ENCODE results near the gene SUN1.
"Not testable (repeated sequence)": the region's sequence is repeated elsewhere in the genome, so short reads cannot be mapped to it uniquely, and the experiment has no call there.

SUN1 gene

DNA sequence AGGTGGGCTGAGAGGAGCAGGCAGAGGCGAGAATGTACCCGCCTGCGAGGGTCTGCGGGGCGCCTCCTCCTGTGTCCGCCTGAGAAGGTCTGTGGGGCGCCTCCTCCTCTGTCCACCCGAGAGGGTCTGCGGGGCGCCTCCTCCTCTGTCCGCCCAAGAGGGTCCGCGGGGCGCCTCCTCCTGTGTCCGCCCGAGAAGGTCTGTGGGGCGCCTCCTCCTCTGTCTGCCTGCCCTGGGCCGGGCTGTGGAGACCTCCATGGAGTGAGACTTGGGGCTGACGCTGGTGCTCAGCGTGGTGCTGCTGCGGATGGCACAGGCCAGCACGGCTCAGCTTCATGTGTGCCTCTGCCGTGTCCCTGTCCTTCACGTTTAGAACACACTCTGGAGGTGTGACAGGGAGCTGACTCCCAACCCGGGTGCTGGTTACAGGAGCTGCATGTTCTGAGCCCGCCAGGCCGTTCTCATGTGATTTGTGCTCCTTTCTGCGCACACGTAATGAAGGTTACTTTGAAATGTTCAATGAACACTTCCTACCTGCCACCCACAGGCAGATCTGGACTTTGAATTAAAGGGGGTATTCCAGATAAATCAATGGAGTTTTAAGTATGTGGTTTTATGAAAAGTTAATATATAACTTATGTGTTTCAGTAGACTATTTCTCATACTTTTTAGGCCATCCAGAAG is 23.6 kb downstream of the SUN1 start:
- DNase-seq (ENCODE audit: low spot score) (no peak), FAIRE-seq (no peak)

DNA sequence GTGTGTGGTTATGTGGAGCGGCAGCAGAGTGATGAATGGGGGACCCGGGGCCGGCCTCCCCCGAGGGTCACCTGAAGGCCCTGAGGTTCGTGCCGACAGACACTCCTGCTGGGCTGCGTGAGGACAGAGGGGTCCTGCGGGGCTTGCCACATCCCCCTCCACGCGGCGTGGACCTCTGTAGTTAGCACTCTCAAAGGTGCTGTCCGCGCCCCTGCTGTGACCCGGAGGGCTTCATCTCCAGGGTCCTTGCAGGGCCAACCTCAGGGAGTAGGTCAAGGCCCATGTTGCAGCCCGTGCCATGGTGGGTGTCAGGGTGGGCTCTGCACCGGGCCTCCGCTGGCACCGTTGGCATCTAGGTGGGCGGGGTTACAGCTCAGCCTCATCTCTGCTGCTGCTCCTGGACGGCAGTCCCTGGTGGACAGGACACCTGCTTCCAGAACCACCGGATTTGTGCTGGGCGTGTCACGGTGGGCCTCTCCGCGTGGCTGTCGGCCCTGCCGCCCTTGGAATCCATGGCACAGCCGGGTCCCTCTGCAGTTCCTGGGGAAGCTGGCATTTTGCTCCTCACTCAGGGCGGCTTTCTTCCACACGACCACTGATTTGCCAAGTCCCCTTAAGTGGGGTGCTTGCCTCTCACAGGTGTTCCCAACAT is 24.3 kb downstream of the SUN1 start:
- FAIRE-seq (peak; percentile 32), DNase-seq (ENCODE audit: low spot score) (no peak)

DNA sequence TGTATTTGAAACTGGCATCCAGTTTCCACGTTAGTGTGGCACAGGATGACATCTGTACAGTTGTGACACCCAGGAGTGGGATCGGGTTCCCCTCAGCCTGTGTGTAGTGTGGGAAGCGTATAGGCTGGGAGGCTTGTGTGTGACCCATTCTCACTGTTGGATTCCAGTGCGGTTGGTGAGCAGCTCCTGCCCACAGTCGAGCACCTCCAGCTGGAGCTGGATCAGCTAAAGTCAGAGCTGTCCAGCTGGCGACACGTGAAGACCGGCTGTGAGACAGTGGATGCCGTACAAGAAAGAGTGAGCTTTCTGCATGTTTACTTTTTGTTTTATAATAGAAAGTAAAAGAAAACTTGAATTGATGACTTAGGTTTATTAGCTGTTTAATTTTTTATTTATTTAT is 25.4 kb downstream of the SUN1 start:
- FAIRE-seq (no peak), DNase-seq (ENCODE audit: low spot score) (no peak)

DNA sequence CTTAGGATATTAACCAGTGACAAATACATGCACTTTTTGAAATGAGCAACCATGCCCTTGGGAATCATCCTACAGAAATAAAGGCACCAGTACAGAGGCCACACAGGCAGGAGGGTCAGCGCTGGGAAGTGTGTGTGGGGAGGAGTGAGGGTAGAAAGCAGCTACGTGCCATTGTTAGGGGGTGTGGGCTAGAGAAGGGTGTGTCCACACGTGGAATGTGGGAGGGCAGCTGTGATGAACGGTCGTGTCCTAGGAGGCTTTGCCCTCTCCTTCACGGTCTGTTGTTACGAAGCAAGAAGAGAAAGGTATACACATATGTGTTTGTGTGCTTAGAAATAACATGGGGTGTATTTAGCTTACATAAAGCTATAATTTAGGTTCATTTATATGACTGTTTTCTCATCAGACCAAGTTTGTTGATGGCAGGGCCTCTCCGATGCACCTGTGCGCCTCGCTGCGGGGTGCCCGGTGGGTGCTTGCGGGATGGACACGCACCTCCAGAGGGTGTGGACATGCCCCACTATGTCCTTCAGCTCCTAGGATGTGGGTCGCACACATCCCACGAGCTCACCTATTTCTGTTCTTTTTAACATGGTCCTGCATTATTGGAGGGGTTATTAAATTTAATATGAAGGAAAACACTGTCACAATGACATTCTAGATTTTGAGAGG is 27.2 kb downstream of the SUN1 start:
- no peak for DNase-seq (ENCODE audit: low spot score)
- no peak for FAIRE-seq

DNA sequence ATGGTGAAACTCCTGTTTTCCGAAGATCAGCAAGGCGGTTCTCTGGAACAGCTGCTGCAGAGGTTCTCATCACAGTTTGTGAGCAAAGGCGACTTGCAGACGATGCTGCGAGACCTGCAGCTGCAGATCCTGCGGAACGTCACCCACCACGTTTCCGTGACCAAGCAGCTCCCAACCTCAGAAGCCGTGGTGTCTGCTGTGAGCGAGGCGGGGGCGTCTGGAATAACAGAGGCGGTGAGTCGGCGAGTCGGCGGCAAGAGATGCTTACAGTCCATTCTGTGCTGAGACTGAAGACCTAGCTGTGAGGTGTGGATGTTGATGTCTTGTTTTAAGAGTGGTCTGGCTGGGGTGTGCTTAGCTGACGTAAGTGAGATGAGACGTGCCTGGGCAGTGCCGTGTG is 27.9 kb downstream of the SUN1 start:
- DNase-seq (ENCODE audit: low spot score), result no peak
- FAIRE-seq, result peak; percentile 27

DNA sequence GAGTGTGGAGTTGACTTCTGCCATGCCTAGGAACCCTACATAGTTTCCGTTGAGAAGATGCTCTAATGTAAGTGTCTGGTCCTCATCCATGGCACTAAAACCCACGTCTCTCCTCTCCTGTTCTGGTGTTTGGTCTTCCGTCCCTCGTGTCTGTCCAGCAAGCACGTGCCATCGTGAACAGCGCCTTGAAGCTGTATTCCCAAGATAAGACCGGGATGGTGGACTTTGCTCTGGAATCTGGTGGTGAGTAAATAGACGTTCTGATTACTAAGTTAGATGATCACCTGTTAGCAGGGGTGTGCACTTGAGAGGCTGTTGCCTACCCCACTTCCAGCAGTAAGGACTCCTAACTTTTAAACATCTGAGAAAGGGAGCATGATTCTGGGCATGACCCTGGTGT is 28.9 kb downstream of the SUN1 start:
- FAIRE-seq, result peak; percentile 77
- no peak for DNase-seq (ENCODE audit: low spot score)

DNA sequence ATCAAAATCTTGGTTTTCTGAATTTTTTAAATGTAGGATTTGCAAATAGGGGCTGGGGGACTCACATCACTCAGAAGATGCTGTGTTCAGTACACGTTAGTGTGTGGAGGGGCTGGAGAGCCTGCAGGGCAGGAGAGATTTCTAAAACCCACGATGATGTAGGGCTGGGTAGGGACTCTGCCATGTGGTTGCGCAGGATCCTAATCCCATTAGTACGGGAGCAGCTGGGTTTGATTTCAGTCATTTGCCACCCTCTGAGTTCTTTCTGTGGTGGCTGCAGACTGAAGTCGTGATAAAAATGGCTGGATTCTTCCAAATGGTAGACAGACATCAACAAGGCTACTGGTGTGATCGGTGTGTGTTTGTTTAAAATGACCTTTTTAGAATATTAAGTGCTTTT is 29.9 kb downstream of the SUN1 start:
- FAIRE-seq, result peak; percentile 52
- DNase-seq (ENCODE audit: low spot score), result no peak

DNA sequence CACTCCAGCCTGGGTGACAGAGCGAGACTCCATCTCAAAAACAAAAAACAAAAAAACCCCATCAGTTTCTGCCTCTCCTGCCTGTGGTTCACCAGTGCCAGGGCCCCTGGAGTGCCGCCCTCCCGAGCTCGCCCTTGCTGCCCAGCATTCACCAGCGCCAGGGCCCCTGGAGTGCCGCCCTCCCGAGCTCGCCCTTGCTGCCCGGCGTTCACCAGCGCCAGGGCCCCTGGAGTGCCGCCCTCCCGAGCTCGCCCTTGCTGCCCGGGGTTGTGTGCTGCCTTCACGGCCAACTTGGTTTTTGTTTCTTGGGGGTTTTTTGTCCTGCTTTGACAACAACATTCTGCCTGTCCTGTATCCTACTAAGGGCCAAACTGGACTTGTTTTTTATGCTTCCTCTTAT is 30.8 kb downstream of the SUN1 start:
- no peak for DNase-seq (ENCODE audit: low spot score)
- no peak for FAIRE-seq

DNA sequence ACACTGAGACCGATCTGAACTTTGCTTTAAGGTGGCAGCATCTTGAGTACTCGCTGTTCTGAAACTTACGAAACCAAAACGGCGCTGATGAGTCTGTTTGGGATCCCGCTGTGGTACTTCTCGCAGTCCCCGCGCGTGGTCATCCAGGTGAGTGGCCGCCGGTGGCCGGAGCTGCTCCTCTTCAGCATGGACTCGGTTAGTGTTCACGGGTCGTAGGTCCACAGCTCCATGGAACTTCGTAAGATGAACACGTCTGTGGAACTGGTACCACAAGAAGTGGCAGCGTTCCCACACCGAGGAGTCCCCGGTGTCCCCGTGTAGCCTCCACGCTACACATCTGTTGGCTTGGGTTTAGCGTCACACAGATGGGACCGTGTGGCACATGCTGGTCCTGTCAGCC is 33.6 kb downstream of the SUN1 start:
- no peak for FAIRE-seq
- no peak for DNase-seq (ENCODE audit: low spot score)

DNA sequence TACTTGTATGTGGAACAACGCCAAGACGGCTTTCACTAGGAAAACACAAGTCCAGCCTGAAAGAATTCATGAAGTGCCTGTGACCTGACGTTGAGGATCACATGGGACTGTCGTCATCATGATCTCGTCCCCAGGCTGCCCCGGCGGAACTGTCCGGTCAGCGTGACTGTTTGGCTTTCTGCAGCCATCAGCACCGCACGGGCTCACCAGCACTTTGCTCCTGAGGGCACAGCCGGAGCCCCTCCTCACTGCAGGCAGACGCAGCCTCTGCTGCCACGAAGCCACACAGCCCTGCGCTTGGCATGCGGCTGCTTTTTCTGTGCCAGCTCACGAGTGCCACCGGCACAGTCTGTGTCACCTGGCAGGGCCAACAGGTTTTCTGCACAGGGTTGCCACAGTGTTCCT is 34.7 kb downstream of the SUN1 start:
- peak; percentile 94 for FAIRE-seq
- no peak for DNase-seq (ENCODE audit: low spot score)

DNA sequence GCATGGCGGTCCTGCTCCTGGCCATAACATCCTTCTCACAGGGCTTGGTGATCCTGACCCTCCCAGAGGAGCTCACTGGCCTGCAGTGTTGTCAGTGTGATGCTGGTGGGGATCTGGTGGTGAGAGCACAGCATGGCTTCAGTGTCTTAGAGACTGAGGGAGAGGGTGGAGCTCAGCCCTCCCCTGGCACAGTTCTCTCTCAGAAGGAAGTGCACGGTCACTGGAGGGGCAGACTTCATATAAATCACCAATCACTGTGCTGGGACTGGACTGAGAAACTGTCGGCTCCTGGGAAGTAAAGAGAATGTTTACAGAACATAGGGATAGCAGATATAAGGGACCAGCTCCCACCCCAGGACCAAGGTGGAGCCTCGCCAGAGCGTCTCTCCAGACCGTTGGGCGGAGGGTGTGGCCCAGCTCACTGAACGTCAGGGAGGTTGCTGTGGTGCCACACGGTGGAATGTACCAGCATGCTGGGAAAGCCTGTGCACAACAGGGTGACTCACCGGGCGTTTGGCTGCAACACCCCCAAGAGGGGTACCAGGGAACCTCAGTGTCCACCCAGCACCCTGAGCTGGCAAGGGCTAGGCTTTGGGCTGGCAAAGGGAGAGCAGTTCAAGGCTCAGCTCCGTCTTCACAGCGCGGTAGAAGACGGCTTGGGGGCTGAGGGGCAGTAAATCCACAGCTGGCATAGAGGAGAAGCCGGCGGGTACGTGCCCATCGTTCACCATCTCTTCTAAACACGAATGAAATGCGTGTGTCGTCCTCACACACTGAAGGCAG is 35.3 kb downstream of the SUN1 start:
- FAIRE-seq (no peak), DNase-seq (ENCODE audit: low spot score) (no peak)

DNA sequence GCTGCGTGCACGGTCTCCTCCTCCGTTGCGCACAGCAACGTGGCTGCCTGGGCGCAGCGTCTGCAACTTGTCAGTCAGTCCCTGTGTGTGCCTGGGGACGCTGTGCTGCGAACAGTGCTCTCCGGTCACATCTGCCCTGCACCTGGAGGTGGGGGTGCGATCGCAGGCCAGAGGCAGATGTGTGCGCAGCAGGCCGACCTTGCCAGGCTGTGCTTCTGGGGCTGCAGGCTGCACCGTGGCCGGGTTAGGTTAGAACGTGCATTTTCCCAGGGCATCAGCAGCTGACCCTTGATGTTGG is 35.9 kb downstream of the SUN1 start:
- DNase-seq (ENCODE audit: low spot score), result no peak
- peak; percentile 42 for FAIRE-seq

DNA sequence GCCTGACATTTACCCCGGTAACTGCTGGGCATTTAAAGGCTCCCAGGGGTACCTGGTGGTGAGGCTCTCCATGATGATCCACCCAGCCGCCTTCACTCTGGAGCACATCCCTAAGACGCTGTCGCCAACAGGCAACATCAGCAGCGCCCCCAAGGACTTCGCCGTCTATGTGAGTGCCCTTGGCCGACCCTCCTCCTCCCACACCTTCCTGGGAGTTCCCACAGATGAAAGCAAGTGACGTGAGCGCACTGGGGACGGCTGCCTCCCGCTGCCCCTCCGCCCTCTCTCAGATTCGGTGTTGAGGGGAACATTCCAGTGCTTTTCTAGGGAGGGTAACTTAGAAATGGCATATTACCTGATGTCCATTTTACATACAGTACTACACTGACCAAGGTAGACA is 37.1 kb downstream of the SUN1 start:
- DNase-seq (ENCODE audit: low spot score) (no peak), FAIRE-seq (no peak)

DNA sequence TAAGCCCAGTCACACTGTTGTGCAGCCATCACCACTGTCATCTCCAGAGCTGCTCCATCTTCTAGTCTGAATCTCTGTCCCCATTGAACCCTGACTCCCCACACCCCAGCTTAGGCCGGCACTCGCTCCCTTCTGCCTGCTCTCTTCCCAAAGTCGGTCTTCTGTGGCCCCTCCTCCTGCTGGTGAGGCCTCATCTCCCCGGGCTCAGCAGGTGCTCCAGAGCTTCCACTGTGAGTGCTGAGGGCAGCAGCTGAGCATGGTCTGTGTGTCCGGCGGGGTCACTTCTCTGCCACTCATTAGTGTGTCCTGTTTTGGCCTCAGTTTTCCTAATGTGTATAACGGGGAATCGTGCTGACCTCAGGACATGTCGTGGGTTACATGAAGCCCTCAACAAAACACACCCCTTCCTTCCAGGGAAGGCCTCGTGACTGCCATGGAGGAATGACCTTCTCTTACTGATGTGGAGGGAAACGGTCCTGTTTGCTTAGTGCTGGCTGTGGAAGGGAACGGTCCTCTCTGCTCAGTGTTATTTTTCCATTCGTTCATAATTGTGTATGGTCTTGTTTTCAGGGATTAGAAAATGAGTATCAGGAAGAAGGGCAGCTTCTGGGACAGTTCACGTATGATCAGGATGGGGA is 39.7 kb downstream of the SUN1 start:
- FAIRE-seq, result no peak
- DNase-seq (ENCODE audit: low spot score), result no peak

DNA sequence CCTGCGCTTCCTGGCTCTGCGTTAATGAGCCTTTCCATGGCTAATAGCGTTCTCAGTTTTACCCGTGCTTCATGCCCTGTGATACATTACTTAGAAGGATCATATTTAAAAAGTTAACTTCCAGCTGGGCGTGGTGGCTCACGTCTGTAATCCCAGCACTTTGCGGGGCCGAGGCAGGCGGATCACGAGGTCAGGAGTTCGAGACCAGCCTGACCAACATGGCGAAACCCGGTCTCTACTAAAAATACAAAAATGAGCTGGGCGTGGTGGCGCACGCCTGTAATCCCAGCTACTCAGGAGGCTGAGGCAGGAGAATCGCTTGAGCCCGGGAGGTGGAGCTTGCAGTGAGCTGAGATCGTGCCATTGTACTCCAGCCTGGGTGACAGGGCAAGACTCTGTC is 40.4 kb downstream of the SUN1 start:
- DNase-seq (ENCODE audit: low spot score); FAIRE-seq: not testable (repeated sequence)

DNA sequence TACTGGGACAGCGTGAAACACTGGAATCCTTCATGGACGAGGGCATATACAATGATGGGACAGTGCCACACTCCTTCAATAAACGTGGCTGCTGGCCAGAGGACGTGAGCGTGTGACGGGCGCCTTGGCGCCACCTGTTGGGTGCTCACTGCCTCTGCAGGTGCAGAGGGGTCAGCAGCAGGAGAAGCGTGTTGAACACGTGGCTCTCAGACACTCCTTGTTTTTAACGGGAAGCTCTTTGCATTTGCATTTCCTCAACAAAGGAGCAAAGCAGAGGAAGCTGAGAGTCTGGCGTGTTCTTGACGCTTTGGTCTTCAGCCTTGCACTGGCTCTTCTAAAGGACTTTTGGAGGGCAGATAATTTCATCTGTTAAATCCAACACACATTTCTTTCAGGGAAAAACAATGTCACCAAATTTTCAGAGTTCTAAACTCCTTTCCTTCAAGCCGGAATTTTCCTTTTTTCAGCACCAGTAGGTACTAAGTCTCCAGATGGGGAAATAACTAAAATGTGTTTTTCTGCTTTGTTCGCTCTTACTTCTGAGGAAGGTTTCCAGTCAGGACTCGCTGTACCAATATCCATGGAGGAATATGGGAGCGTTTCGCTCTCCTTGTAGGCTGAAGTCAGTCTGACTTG is 41.2 kb downstream of the SUN1 start:
- DNase-seq (ENCODE audit: low spot score) (peak; percentile 92), FAIRE-seq (peak; percentile 65)

DNA sequence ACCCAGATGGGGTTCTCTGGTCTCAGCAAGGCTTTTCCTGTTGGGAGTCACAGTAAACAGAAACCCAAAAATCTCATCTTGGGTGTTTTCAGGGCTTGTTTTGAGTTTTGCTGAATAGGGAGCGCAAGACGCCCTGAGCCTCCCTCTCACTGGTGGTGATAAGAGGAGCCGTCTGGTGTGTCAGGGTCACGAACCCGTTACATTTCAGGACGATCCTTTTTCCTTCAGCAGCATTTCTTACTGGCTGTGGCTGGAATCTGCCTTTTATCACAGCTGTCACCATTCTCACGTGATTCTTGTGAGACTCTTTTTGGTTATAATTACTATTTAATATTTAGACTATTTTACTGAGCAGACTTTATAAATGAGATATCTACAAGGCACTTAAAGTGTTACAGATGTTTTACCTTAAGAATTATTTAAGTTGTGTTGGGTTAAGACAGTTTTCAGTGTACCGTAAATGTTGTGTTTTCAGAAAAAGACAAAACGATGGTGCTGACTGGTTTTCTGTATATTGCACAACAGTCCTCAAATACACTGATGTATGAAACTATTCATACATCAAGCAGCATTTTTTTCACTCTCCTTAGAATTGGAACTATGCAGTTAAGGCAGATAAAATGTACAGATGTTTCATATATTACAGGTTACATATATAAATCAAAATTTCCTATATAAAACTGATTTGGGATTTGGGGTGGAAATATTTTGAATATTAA is 41.9 kb downstream of the SUN1 start:
- FAIRE-seq, result no peak
- no peak for DNase-seq (ENCODE audit: low spot score)

DNA sequence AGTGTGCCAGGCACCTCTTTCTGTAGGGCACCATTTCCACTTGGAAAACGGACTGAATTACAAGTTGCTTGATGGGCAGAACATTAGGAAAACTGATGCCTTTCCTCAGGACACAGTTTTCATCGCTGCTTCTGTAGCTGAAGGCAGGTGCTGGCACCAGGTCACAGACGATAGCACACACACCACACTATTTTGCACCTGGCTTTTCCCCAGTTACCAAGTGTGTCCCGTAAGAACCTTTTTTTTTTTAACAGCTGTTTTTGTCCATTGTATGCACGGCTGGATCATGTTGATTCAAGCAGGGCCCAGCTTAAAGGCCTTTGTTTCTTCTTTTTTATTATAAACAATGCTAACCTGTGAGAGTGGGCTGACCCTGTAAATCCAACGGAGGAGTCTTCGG is 42.8 kb downstream of the SUN1 start:
- no peak for DNase-seq (ENCODE audit: low spot score)
- FAIRE-seq, result no peak

DNA sequence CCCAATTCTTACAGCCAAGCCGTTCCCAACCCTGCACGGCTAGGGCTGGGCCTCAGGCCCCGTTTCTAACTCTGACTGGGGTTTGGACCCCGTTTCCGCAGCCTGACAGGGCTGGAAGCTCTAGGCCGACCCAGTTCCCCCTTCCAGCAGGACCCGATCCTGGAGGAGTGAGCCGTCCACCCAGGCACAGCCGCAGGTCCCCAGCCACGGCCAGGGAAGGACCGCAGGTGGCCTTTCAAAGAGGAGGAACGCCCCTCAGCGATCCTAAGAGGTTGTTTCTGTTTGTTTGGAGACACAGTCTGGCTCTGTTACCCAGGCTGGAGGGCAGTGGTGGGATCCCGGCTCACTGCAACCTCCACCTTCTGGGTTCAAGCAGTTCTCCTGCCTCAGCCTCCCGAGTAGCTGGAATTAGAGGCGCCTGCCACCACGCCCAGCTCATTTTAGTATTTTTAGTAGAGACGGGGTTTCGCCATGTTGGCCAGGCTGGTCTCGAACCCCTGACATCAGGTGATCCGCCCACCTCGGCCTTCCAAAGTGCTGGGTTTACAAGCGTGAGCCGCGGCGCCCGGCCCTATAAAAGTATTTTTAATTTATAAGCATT is 43.3 kb downstream of the SUN1 start:
- FAIRE-seq (no peak), DNase-seq (ENCODE audit: low spot score) (no peak)

Data from urothelium cell line (cell line).